GM18909 (cell line): Measurements from ENCODE around the gene CCDC134.

ENCODE experiments used
- ATAC-seq: cut with Tn5 transposase; IDR thresholded peaks from one replicate; pipeline ENCODE4 v1.9.1; 2021; ENCODE audit warnings: mild to moderate bottlenecking; ENCODE audit not compliant: unreplicated experiment, poor library complexity

The CCDC134 gene

GRCh38 chr22:41782316-41782715, 18.2 kb upstream of the CCDC134 start:
- ATAC-seq = no peak

DNA sequence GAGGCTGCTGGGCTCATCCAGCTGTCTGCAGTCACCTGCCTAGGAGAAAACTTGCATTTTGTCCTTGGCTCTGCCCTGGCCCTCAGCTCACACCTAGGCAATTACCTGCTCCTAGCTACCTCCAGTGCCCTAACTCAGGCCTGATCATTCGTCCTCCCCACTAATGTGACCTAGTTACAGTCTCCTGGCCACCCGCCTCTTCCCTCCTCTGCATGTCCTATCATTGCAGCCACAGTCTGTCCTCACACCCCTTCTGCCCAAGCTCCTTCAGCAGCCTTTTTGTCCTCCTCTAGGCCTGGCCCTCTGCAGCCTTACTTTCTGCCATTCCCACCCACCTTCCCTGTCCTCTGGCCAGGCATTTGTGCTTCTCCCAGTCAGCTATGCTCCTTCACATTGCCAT, 17.7 kb upstream of the CCDC134 start:
- ATAC-seq = no peak

- no peak for ATAC-seq
Observed at GRCh38 chr22:41787331-41787730, 13.1 kb upstream of the CCDC134 start.

- no peak for ATAC-seq
Observed at GRCh38 chr22:41793871-41794270, 6.6 kb upstream of the CCDC134 start.

GRCh38 chr22:41798736-41799135, 1.7 kb upstream of the CCDC134 start:
- ATAC-seq = no peak

DNA sequence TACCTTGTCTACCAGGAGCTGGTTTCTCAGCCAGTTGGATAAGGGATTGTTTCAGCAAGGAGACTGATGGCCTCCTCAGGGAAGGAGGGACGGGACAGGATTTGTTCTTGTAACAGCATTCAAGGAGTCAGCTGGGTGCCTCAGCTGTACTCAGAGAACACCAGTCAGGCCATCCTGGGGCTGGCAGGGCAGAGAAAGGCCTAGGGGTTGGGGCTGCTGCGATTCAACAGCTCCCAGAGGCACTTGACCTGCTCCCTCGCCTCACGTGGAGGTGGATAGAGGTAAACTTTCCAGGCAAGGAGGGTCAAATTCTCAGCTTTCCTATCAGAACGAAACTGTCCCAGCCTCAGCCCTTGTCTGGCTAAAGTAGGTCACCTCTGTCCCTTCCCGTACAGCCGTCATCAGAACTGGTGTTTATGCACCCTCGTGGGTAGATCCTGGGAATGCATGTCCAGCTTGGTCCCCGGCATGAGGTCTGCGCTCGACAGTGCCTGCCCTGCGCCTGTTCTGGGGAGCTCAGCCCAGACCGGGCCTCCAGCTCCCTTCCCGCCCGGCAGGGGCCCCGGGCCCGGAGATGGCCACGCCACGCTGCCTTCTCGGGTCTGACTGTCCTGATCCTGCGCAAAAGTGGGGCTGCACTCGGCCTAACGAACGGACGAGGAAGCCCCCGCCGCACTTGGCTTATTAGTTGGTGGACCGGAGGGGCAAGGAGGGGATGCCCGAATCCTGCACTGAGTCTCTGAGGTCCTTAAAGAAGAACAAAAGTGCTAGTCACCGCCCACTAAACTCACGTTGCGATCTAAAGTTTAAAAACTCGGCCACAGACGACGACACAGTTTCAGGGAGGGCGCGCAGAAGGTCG, 762 bp upstream of the CCDC134 start:
- ATAC-seq = peak; percentile 14

DNA sequence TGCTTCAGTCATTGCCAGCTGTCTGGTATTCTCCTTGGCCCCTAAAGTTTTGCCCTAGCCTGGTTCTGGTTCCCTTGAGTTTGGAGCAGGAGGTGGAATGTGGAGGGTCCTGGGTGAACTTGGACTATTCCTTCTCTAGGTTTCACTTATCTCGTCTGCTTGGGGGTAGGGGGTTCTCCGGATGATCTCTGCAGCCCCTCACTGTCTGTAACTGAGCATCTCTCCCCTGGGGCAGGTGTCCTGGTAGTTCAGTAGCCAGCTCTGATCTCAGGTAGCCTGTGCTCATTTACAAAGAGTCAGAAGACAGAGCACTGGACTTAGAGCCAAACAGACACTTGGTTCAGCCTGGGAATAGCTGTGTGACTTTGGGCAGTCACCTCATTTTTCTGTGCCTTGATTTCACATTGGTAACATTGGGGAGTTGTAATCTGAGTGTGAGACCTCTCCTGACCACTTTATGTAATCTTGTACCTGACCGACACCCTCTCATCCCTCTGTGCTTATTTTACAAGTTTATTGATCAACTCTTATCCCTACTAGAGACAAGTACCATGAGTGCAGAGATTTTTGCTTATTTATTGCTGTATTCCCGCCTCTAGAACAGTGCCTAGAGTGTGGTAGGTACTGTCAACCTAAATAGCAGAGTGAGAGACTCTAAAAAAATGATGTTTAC, 804 bp downstream of the CCDC134 start:
- ATAC-seq = no peak

DNA sequence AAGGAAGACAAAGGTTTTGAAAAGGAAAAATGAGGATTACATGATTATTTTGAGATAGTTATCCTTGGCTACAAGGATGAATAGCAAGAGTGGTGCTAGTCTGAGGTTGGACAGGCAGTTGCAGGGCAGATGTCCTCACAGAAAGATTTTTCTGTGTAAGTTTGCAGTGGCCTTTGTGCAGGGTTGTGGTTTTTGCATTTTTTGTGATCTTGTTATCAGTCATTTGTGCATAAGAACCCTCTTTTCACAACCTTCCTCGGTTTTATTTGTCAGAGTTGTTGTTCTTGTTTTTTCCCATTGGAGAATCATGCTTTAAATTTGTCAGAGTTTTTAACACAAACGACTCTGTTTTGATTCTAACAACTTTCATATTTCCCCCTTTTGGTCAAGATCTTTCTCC, 1.4 kb downstream of the CCDC134 start:
- no peak for ATAC-seq

DNA sequence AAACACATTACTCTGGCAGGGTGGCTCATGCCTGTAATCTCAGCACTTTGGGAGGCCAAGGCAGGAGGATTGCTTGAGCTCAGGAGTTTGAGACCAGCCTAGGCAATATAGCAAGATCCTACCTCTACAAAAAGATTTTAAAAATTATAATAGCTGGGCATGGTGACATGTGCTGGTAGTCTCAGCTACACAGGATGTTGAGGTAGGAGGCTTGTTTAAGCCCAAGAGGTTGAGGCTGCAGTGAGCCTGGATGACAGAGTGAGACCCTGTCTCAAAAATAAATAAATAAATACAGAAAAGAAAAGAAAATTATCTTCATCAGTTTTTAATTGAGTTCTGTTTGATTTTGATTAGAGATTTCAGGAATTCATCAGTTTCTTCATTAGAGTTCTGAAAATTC, 5.2 kb downstream of the CCDC134 start:
- no peak for ATAC-seq

- ATAC-seq = no peak
Observed at GRCh38 chr22:41808400-41808799, 7.9 kb downstream of the CCDC134 start.

DNA sequence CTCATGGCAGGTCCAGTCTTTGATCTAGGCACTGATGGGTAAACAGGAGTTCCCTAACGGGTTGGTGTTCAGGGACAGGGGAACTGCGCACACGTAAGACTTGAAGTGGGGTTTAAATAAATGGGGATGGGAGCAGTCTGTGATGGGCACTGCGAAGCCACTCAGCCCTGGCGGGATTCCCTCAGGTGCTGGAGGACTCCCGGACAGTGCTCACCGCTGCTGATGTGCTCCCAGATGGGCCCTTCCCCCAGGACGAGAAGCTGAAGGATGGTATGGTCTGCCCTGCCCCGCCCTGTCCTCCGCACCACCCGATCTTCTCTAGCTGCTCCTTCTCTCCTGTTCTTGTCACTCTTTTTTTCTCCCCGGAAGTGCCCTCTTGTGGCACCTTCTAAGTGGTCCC, 9.5 kb downstream of the CCDC134 start:
- no peak for ATAC-seq

- no peak for ATAC-seq
Observed at GRCh38 chr22:41812805-41813545, 12.5 kb downstream of the CCDC134 start.

DNA sequence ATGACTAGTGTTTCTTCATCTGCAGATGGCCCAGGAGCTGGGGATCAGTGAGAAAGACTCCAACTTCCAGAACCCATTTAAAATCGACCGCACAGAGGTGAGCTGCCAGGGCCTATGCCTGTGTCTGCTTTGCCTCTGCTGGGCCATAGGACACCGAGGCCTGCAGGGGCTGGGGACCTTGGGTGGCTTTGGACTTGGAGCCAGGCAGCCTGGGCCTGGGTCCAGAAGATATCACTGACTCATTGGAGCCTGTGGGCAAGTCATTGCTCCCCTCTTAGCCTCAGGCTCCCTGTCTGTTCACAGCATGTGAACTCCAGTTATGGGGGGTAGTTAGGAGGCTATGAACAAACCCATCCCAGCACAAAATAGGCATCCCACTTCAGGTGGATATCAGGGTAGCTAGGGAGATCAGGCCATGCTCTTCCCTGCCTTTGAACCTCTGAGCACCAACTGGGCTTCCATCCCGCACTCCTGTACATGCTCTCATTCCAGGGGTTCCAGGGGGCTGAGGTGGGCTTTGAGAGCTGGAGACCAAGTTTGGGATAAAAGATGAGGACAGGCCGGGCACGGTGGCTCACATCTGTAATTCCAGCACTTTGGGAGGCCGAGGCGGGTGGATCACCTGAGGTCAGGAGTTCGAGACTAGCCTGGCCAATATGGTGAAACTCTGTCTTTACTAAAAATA, 13.4 kb downstream of the CCDC134 start:
- no peak for ATAC-seq

- no peak for ATAC-seq
Observed at GRCh38 chr22:41815716-41816115, 15.2 kb downstream of the CCDC134 start.

DNA sequence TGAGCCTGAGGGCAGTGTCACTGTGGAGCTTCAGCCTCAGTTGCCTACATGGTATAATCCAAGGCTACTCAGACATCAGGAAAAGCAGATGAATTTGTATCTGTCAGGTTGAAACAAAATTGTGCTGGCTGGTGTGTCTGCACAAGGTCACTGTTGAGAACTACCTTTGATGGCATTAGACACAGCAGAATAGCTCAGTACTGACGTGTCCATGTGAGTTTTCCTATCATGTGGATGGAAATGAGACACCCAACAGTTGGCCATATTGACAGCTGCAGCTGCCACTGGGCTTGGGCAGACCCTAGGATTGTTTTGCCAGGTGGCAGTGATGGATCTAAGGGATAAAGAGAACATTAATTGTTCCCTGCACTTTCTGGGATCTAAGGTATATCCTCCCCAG, 15.8 kb downstream of the CCDC134 start:
- no peak for ATAC-seq

DNA sequence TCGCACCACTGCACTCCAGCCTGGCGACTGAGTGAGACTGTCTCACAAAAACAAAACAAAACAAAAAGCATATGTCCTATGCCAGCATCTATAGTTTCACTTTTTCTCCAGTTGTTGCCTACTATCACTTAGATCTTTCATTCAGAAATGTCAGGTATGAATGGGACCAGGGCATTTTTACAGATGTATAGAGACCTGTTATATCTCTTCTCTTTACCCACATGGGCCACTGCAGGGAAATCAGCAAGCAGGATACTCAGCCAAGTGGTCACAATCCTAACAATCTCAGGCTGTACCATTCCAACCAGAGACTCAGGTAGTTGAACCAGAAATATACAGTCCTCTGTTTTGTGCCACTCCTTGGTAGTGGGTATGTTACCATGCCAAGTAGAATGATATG, 16.4 kb downstream of the CCDC134 start:
- no peak for ATAC-seq

DNA sequence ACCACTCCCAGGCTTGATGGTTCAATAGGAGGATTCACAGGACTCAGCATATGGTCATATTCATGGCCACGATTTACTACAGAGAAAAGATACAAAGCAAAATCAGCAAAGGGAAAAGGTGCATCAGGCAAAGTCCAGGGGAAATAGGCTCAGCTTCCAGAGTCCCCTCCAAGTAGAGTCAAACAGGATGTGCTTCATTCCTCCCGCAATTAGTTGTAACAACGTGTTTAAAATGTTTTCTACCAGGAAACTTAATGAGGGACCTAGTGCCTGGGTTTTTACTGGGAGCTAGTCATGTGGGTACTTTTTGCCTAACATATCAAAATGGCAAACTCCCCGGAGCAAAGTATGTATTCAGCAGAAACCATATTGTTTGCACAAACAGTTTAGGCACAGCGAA, 17.5 kb downstream of the CCDC134 start:
- no peak for ATAC-seq

GRCh38 chr22:41818596-41818995, 18.1 kb downstream of the CCDC134 start:
- no peak for ATAC-seq

DNA sequence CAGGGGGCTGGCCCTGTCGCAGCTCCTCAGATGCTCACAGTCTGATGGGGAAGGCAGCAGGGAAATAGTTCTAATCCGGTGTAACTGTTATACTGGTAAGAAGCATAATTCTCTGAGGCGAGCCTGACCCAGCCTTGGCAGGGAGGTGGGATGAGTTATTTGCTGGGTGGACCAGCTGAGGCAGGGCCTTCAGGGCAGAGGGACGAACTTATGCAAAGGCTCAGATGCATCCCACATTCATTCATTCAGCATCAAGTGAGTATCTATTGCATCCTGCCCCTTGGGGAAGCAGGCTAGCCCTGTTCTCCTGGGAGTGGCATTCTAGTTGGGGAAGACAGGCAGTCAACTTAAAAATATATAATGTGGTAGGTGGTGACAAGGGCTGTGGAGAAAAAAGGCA, 18.8 kb downstream of the CCDC134 start:
- no peak for ATAC-seq

DNA sequence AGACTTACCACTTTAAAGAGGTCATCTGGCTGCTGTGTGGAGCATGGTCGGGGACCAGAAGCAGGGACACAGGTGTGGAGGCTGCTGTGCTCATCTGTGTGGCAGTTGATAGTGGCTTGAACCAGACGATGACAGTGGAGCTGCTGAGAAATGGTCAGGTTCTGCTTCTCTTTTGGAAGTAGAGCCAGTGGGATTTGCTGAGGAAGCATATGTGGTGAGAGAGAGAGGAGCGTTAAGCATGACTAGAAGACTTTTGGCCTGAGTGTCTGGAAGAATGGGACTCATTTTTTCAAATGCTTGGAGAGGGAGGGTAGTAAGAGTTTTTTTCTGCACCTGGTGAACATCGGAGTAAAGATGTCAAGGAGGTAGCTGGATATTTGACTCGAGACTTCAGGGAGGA, 20.0 kb downstream of the CCDC134 start:
- no peak for ATAC-seq
